Cardiac septum (tissue), 1 donor: Measurements from ENCODE around the gene RAP1GDS1. TPM values are rescaled to one million over a fixed set of nuclear protein-coding genes. Genes with fewer than 3 reads are reported as not detected.
"Not testable (repeated sequence)": the region's sequence is repeated elsewhere in the genome, so short reads cannot be mapped to it uniquely, and the experiment has no call there.

Experiments used
- DNase-seq: peaks from one replicate; pipeline ENCODE4 v3.0.0-alpha.2; 2020; ENCODE audit warnings: low spot score
- intact Hi-C: fragments of 100-400 bp; cut with DNase I; formaldehyde crosslinking; loops from one replicate; pipeline ENCODE4 v1.14.0; 2022
- total RNA-seq: library from RNA; stranded (reverse); fragmentation: NEBNext Ultra II Directional; extraction: Animal tissue kit (Norgen Biotek cat#: 25700); gene quantifications from one replicate; pipeline ENCODE4 v1.2.1, GENCODE V29; 2021
- donor health status: DM: no; HTN: no; CAD: no.

The RAP1GDS1 gene
- total RNA-seq, 1 donor from 2014 or later = 18.9 TPM

DNA sequence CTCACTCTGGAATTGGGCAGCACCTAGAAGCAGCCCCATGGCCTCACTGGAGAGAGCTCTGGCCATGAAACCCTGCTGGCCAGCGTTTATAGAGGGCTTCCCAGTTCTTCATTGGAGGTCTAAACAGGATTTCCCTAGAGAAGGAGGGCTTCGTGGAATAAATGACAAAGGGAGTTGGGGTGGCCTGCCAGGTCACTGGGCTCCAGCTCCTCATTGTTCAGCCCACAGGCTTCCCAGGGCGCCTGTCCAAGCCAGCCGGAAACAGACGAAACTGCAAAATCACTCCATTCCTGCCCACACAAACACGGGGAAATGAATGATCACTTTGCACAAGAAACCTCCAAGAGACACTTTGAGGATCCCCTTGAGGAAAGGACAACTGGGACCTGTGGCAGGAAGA, 207.5 kb downstream of the RAP1GDS1 start:
- intact Hi-C loops = loop anchor here (1.0 to 5.0 kb wide), 4 partner anchors 189 to 939 kb away; partner anchors contain the start of gene TSPAN5
- DNase-seq = no peak

DNA sequence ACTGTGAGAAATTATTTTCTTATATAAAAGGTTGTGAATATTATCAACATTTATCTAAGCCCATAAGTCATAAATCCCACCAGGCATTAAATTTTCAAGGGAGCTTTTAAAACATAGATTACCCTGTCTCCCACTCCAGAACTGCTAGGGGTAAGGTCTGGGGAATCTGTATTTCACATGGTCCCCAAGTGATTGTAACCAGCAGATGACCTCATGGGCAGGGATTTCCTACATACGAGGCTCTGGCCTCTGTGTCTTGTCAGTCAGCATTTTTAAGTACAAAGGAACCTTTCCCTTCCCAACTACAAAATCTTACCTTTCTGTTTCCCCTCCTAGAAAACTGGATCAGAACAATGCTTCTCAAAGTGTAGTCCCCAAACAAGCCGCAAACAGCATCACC, 208.6 kb downstream of the RAP1GDS1 start:
- no peak for DNase-seq
- intact Hi-C loops = loop anchor here (5.0 kb wide), 3 partner anchors 188 to 938 kb away; partner anchors contain the start of gene TSPAN5

DNA sequence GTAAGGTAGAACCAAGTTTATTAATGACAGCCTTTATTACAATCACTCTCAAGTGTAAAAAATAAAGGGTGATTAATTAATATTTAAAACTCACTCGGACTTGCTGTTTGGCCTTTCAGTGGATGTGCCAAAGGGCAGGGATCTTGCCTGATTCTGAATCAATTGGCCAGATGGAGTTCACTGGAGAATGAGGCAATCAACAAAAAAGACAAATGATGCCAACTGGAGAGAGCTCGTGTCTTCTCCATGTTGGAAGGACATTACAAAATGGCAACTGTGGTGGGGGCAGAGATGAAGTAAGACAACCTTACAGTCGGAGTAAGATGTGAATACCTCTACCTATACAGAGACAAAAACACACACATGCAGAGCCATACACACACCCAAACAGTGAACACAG, 209.2 kb downstream of the RAP1GDS1 start:
- DNase-seq = no peak
- intact Hi-C loops = no loop called here

DNA sequence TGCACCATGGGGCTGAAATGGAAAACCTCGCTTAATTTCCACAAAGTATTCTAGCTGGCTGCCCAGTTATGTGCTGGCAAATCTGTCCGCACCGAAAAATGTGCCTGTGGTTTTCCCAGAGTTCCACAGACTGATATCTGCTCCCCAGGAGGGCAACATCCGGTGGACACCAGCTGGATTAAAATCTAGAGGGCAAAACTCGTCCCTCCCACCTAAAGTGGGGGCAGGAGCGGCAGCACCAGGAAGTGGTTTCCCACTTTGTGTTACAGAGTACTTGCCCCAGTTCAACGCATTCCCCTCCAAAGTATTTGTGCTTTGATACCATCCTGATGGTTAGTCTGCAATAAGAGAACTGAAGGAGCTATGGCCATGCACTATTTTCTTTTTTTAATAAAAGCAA, 209.6 kb downstream of the RAP1GDS1 start:
- no peak for DNase-seq
- intact Hi-C loops = no loop called here

DNA sequence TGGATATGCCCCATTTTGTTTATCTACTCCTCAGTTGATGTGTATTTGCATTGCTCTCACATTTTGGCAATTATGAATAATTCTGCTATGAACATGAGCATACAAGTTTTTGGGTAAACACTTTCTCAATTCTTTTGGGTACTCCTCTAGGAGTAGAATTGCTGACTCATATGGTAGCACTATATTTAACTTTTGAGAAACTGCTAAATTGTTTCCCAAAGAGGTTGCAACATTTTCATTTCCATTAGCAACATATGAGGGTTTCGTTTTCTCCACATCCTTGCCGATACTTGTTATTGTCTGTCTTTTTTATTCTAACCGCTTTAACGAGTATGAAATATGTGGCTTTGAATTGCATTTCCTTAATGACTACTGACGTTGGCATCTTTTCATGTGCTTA, 211.9 kb downstream of the RAP1GDS1 start:
- intact Hi-C loops = no loop called here
- no peak for DNase-seq

DNA sequence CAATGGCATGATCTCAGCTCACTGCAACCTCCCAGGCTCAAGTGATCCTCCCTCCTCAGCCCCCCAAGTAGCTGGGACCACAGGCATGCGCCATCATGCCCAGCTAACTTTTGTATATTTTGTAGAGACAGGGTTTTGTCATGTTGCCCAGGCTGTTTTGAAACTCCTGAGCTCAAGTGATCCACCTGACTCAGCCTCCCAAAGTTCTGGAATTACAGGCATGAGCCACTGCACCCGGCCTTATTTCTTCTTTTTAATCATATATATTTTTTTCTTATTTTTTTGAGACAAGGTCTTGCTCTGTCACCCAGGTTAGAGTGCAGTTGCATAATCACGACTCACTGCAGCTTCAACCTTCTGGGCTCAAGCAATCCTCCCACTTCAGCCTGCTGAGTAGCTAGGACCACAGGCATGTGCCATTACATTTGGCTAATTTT, 213.2 kb downstream of the RAP1GDS1 start:
- intact Hi-C loops = no loop called here
- DNase-seq = no peak

DNA sequence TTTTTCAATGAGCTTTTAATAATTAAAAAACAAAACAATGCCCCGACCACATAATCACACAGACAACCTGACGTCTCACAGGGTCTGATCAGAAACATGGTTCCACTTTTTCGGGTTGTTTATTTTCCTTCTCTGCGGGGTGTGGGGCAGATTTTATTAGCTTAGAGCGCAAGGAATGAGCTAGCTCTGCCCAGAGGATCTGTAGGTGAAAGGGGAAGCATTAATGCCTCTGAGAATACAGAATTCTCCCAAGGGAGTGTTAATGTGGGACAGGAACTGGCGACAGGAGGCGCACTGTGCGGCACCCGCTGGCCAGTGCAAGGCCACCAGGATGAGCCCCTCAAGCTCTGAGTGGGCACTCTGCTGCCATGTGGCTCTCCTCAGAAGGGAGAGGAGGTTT, 215.7 kb downstream of the RAP1GDS1 start:
- intact Hi-C loops = no loop called here
- no peak for DNase-seq

DNA sequence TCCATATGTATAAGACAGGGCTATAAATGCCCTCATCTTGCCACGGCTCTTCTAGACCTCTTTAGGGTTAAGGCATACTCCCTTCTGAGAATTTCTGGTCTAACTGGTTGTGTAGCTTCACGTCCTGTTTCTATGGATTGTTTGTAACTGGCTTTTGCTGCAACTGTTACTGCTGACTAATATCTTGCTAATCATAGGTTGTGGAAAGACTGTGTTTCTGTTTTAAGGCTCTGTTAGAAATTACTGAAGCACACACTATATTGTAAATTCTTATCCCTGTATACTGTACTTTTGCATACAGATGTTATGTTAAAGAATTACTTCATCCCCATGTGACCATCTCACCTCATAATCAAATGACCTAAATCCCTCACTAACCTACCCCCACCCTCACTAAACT, 218.4 kb downstream of the RAP1GDS1 start:
- DNase-seq, intact Hi-C loops: not testable (repeated sequence)

DNA sequence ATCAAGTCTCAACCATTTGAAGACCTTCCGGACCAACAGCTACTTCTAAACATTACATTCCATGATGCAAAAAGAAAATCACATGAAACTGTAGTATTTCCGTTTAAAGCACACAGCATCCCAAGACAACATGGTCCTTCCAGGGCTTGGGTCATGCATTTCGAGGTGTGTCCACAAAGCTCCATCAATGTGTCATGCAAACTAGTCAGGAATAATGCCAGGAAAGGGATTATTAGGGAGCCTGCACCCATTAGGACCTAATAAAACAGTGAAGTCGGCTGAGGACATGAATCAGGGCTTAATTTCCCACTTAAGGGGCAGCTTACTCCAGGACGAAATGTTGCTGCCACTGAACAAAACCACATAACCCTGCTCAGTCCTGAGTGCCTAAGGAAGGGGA, 219.4 kb downstream of the RAP1GDS1 start:
- intact Hi-C loops = no loop called here
- no peak for DNase-seq

DNA sequence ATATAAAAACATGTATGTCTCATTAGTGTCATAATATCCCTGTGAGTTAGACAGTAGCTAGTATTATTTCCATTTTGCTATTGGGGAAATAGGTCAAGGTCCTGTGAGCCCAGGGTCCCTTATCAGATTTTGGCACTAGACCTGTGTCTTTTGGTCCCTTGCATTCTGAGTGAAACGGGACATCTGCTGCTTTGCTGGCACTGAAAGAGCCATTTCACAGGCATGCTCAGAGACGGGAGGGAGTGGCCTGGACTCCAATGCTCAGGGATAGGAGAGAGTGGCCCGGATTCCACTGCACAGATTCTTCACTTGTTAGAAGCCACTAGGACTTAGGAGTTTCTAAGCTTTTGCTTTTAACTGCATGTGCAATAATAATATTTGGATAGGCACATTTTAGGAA, 220.0 kb downstream of the RAP1GDS1 start:
- intact Hi-C loops = no loop called here
- DNase-seq = no peak

DNA sequence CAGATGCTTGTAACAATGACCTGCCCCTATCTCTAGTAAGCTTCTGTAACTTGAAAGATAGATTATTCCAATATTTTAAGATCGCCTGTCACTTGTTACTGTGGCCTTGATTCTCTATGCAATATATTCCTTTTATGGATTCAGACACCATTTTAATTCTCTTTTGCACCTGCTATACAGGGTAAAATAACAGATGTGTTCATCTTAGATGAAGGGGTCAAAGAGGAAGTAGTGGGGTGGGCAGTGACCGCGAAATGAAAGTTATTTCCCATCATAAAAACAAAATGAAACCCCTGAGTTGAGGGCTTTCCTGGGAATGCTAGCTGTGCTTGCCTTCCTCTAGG, 221.3 kb downstream of the RAP1GDS1 start:
- no peak for DNase-seq
- intact Hi-C loops = no loop called here

DNA sequence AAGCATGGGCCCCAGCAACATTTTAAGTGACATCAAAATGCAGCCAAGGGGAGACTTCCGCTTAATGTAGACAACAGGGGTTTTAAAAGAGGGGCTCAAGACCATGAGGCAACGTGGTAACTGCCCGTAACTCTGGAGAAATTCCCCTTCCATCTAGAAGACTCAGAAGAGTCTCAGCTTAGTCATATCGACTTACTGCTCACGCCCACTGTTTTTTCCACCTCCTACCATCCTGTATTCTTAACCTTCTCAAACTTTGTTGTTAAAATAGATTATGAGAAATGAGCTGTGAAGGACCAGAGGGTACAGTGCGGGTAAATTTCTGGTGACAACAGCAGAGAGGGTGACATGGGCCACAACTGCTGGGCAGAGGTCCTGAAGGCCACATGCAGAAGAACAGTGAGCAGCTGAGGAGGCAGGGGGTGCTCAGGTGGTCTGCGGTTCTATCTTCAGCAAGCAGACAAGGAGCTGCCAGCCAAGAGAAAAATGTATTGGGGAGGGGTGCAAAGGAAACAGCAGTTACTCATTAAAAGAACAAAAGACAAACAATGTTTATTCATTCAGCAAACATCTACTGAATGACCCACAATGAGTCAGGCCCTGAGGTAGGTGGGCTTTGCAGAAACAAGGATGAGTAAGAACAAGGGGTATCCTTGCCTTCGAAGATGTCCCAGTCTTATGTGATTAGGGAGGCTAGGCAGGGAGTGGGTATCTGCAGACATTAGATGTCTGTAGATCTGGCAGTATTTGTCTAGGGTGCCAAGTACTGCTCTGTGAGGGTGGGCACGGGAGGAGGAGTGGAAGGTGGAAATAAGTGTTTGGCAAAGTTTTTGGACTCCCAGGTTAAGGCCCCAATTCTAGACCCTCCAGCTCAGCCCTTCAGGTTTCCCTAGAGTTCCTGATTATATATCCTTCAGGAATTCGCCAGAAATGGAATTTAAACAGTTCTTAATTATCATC, 221.9 kb downstream of the RAP1GDS1 start:
- DNase-seq = no peak
- intact Hi-C loops = no loop called here

DNA sequence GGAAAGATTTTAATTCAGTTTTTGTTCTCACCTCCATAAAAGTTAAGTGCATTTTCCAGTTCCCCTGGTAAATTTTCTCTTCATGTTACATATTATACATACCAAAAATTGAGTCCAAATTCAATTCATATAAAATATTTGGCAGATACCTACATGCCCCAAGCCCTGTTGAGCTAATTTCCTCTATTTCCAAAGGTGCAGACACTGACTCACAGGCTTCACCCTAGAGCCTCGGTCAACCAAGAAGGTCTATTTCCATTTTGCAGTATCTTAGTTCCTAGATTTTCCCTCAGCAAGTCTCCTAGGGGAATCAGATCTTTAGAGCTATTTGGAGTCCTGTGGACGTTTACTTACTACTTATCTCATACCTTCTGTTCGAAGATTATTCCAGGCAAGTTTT, 222.8 kb downstream of the RAP1GDS1 start:
- no peak for DNase-seq
- intact Hi-C loops = no loop called here

DNA sequence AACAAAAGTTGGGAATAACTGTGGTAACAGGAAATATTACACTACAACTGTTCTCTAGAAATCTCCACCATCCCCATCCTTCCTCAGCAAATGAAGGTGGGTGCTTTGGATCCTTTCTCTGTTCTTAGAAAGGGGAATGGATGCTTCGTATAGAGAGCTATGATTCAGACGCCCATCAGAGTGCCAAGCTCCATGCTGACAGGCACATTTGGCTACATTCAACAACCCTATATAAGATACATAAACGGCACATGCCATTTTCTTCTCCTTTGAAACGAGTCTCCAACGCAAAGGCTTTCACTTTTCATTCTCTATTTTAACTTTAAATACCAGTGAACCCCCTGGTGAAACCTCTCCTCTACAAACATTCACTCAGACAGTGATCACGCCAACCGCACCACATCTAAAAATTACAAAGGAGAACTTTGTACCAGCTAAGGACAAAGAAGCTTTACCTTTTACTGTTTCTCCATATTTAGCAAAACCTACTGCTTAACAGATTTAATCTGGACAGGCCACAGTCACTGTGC, 224.7 kb downstream of the RAP1GDS1 start:
- intact Hi-C loops = no loop called here
- DNase-seq = no peak

DNA sequence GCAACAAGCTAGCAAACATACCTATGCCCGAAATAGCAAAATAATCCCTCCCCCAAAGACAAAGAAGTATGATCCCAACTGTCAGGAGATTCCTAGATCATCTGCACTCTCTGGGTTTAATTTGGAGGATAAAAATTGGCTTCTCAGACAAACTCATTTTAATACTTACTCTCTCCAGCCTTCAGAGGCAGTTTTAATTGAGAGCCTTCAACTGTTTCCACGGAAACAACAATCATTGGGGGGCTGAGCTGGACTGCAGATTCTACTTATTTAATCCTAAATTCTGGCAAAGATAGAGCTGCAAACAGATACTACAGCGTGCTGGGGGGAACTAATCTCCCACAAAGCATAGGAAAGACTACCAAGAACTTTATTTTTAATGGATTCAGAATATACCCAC, 229.1 kb downstream of the RAP1GDS1 start:
- intact Hi-C loops = no loop called here
- no peak for DNase-seq

DNA sequence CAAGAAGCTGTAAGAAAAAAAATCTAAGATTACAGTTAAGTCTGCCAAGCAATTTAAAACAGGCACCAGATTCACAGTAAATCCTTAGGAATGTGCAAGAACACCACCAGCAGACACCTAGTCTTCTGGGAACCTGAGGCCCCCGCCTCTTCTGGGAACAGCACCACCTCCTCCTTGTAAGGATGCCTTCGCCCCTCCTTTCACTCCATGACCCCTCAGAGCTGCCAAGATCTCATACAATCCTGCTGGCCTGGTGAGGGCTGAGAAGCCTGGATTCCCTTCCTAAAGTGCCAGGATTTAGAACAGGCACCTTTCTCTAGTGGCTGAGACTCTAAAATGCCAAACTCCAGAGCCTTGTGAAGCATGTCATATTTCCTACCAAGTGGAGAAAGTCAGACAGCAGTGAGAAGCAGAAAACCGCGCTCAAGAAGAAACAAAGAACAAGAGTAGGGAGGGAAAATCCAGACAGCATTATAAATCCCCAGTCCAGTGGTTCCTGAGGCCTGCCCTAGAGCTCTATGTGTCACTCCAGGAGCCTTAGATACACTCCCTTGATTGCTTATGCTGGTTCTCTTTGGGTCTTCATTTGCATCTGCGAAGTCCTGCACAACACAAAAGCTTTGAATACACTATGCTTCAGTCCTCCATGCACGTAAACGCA, 230.8 kb downstream of the RAP1GDS1 start:
- intact Hi-C loops = no loop called here

DNA sequence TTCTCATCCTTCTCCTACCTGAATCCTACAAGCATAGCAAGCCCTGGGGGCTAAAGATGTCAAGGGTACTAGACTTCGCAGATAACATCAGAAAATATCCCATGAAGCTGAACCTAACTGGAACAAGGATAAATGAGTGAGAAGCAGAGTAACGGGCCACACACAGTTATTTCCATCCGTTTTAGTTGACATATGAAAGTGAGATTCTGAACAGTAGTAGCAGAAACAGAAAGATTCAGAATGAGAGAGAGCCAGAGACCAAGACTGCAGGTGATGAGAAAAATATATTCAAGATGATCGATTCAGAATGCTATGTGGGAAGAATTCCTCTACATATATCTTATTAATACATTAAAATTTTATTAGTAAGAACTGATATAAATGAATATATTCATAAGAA, 232.1 kb downstream of the RAP1GDS1 start:
- intact Hi-C loops = no loop called here

More for the DNA sequence above, 230.8 kb downstream of the RAP1GDS1 start:
- DNase-seq = no peak

More for the DNA sequence above, 232.1 kb downstream of the RAP1GDS1 start:
- DNase-seq = no peak
